HG03135 (cell line): ENCODE results near the gene EPHB6.

ENCODE experiments used
- ATAC-seq: cut with Tn5 transposase; IDR thresholded peaks from one replicate; pipeline ENCODE4 v1.9.1; 2021; ENCODE audit warnings: mild to moderate bottlenecking, moderate library complexity; ENCODE audit not compliant: unreplicated experiment

EPHB6 gene

DNA sequence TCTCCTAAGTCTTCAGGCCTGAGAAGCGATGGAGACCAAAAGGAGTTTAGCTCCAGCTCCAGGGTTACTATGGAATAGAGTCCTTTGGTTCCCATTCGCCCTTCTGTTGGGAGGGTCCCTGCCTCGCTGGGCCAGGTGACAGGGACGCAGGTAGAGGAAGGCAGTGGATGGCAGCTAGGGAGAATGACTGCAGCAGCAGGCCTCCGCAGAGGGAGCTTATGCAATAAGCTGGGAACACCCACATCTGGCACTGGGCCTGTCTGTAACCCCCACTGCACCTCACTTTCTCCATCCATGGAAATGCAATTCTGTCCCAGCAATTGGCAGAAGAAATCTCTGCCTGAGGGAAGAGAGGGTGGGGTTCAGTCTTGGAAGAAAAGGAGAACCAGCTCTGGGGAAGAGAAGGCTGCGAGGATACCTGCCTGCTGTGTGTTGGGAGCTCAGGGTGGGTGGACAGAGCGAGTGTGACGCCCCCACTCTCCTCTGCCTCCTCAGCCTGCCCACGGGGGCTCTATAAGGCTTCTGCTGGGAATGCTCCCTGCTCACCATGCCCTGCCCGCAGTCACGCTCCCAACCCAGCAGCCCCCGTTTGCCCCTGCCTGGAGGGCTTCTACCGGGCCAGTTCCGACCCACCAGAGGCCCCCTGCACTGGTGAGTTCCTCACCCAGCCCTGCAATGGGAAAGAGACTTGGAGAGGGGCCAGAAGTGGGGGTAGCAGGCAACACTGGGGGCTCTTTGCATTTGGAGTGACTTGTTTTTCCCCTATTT lies 10.3 kb downstream of the EPHB6 start:
- ATAC-seq: no peak

GRCh38 chr7:142865766-142866165 lies 10.9 kb downstream of the EPHB6 start:
- ATAC-seq: no peak

GRCh38 chr7:142866361-142867096 lies 11.7 kb downstream of the EPHB6 start:
- no peak for ATAC-seq

- no peak for ATAC-seq
These were observed 12.2 kb downstream of the EPHB6 start for GRCh38 chr7:142867097-142867378.

DNA sequence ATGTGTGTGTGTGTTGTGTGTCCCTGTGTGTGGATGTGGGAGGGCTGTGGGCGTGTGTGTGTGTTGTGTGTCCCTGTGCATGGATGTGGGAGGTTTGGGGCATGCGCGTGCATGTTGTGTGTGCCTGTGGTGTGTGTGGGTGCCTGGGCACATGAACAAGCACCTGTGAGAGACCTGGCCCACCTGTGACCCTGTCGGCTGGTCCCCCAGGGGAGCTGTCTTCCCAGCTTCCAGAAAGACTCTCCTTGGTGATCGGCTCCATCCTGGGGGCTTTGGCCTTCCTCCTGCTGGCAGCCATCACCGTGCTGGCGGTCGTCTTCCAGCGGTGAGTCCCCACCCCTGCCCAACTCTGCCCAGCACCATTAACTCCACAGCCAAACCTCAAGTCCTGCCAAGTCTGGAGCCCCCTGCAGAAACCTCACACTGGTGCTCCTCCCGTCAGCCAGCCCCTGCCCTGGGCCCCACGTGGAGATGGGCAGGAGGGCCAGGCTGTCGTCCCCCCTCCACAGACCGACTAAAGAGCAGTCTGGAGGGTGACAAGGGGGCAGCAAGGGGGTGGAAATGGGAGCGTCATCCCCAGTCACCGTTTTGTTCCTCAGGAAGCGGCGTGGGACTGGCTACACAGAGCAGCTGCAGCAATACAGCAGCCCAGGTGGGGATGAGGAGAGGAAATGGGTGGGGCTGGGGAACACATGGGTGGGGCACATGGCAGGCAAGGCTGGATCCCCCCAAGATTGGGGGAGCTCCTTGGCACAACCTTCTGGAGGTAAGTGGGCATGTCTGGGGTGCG lies 12.7 kb downstream of the EPHB6 start:
- ATAC-seq: no peak

GRCh38 chr7:142868188-142868985 lies 13.5 kb downstream of the EPHB6 start:
- ATAC-seq: no peak

DNA sequence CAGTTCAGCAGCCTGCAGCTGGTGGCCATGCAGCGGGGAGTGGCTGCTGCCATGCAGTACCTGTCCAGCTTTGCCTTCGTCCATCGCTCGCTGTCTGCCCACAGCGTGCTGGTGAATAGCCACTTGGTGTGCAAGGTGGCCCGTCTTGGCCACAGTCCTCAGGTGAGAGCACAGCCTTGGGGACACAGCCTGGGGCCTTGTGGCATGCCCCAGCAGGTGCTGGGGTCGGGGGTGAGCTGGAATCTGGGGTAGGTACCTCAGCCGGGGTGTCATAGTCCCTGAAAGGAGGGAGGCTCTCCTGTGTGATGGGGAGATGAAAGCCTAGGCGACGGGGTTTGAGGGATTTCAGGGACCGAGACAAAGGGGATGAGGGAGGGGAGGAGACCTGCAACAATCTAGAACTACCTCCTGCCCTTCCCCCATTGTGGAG lies 14.1 kb downstream of the EPHB6 start:
- ATAC-seq: no peak

DNA sequence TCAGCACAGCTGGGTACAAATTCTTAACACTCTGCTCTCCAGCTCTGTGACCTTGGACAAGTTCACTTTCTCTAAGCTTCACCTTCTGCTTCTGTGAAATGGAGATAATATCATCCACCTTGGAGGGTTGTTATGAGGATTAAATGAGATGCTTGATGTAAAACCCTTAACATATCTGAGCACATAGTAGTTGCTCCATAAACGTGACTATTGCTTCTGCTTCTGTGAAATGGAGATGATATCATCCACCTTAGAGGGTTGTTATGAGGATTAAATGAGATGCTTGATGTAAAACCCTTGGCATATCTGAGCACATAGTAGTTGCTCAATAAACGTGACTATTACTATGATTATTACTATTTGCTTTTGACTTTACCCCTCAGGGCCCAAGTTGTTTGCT lies 14.6 kb downstream of the EPHB6 start:
- no peak for ATAC-seq

- no peak for ATAC-seq
These were observed 15.3 kb downstream of the EPHB6 start for GRCh38 chr7:142870147-142870559.

GRCh38 chr7:142870566-142871259 lies 15.8 kb downstream of the EPHB6 start:
- no peak for ATAC-seq

DNA sequence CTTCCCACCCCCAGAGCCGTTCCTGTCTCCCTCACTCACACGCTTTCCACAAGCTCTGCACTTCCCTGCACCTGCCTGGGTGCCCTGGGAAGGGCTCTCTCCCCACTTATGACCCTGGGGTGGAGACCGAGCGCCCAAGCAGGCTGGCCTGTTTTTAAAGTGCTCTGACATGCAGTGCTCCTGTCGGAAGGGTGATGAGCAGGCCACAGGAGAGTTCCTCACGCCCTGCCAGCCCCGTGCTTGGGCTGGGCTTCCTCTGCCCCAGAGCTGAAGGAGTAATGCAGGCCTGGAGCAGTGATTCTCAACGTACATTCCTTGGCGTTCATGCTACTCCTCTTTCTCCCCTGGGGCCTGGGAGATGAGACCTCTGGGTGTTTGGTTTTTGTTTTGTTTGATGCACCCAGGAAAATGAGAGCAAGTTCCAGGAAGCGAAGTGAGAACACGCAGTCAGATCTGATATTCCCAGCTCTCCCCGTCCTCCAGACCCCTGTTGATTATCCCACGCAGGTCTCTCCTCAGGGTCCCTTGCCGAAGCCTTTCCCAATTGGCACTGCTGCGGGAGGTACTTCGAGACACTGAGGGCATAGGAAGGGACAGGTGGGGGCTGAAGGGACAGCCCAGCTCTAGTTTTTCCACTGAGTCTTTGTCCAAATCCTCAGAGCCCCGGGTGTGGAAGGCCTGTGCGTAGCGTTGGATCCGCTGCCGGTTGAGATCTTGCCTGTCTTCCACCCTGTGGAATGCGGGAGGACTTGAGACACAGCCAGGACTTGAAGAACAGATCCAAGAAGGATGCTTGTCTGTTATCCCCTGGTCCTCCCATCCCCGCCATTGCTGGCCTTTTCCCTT lies 16.6 kb downstream of the EPHB6 start:
- ATAC-seq: no peak

- no peak for ATAC-seq
These were observed 17.3 kb downstream of the EPHB6 start for GRCh38 chr7:142872106-142872675.

DNA sequence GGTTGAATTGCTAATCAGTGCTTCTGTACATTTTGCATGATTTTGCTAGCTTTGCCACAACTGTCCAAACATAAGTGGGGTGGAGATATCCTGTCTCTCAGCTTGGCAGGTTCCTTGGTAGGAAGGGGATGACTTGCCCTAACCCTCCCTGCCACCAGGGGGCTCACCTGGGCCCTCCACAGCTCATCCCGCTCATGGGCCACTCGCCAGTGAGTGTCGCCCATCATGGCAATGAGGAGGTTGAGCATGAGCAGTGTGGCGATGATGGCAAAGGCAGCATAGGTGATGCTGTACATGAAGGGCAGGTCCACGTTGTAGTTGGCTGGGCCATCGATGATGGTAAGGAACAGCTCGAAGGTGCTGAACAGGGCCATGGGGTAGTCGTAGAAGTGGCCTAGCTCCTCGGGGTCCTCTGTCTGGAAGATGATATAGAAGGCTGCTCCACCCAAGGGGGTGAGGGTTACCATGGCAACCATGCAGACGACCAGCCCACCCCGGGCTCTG lies 18.5 kb downstream of the EPHB6 start:
- no peak for ATAC-seq

DNA sequence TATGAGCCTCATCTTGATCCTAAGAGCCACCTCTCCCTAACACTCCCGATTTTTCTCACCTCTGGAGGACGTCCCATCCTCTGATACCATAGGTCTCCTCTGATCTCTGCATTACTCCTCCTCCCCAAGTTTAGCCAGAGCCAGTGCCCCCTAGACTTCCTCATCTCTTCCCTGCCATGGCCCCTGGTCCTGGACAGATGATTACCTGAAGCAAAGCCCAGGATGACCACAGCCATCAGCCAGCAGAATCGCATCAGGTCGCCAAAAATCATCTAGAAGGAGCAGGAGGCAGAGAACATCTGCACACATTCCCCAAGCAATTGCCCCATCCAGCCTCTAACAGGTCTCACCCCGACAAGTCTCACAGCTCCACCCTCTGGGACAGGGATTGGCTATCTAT lies 19.0 kb downstream of the EPHB6 start:
- ATAC-seq: no peak

- ATAC-seq: no peak
These were observed 19.5 kb downstream of the EPHB6 start for GRCh38 chr7:142874409-142874808.

DNA sequence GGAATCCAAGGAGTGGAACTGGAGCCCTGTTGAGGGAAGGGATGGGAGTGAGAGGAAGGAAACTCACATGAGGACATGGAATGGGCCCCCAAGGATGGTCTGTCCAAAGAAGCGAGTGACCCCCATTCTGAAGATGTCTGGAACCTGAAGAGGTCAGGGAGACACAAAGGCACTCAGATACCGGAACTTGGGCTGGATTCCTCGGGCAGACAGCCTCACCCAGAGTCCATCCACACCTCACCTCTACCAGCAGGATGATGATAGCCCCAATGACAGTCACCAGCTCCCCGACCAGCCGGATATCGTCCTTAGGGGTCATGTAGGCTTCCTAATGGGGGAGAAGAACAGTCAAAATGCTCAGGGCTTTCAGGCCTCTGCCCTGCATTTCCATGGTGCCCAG lies 20.0 kb downstream of the EPHB6 start:
- no peak for ATAC-seq

DNA sequence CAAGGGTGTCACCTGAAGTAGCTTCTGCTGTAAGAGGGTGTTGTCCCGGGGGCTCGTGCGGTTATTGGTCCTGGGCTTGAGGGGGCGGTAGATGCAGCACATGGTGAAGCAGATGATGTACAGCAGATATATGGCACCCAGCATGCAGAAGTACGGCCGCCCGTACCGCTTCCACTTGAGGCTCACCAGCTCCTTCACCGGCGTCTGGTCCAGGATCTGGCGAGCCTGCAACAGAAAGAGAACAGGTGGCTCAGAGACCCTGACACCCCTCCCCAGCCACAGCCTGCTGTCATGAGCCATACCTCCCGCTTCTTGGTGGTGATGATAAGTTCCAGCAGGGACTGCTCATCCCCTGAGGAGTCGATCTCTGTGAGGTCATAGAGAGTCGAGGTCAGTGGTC lies 20.6 kb downstream of the EPHB6 start:
- ATAC-seq: no peak

DNA sequence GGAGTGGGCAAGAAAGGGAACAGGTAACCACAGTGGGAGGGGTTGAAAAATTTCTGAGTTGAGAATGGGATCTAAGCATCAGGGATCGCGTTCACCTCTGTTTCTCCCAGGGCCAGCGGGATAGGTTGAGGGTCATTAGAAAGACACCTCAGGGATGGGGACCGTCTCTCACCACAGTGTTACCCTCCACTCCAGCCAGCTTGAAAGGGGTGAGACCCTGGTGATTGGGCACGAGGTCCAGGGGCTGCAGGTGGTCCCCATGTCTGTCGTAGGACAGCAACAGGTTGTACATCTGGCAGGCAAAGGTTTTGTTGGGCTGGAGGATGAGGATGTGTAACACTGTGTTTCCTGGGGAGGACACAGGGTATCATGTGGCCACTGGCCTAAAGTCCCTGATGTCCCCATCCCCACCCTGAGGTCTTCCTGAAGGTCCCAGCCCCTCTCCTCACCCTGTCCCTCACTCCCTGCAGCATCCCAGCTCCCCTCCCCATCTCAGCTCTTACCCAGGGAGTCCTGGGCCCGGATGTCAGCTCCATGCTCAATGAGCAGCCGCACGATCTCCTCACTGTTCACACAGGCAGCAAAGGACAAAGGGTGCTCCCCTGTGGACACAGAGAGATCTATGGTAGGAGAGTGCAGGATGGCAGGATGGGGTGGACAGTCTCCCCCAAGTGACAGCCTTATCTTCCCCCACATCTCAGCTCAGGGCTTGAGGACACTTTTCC lies 21.5 kb downstream of the EPHB6 start:
- ATAC-seq: no peak
